Esophagus muscularis mucosa (tissue), 4 donors: ENCODE measurements around the gene API5. TPM values are rescaled to one million over a fixed set of nuclear protein-coding genes. Genes with fewer than 3 reads are reported as not detected.

Source experiments
- DNase-seq: peaks from one replicate; pipeline ENCODE4 v3.0.0-alpha.2; 2017; ENCODE audit errors: extremely low spot score
- H3K27ac ChIP-seq, 4 donors: fragments of 200-600 bp; sonication (generic); replicated peaks in 1 of 4; 1 replicate in 3 of 4; 2 replicates in 1 of 4; pipeline ENCODE4 v1.5.1; 2016 to 2019; ENCODE audit warnings: mild to moderate bottlenecking in 1 of 4
- H3K27me3 ChIP-seq, 4 donors: fragments of 200-600 bp; sonication (generic); one replicate each; pipeline versions ENCODE4 v1.5.1 to v1.6.0; 2016 to 2019
- H3K36me3 ChIP-seq, 4 donors: fragments of 200-600 bp; sonication (generic); one replicate each; pipeline ENCODE4 v1.5.1; 2016 to 2019
- H3K4me1 ChIP-seq, 4 donors: fragments of 200-600 bp; sonication (generic); one replicate each; pipeline ENCODE4 v1.5.1; 2016 to 2019
- H3K4me3 ChIP-seq, 4 donors: fragments of 200-600 bp; sonication (generic); 1 replicate in 2 of 4; 2 replicates in 2 of 4; pipeline ENCODE4 v1.5.1; 2016 to 2019; ENCODE audit warnings: mild to moderate bottlenecking in 4 of 4, moderate library complexity in 1 of 4
- H3K9me3 ChIP-seq, 4 donors: fragments of 200-600 bp; sonication (generic); 1 replicate in 3 of 4; 2 replicates in 1 of 4; pipeline ENCODE4 v1.5.1; 2016 to 2019
- CTCF ChIP-seq, 3 experiments: fragments of 200-600 bp in 2 of 3; fragments of 450-650 bp in 1 of 3; sonication (generic) in 2 of 3; IDR thresholded peaks; one replicate each; pipeline ENCODE4 v1.5.1; 2017 to 2019; ENCODE audit warnings: antibody characterized with exemption in 3 of 3, mild to moderate bottlenecking in 2 of 3, moderate library complexity in 1 of 3
- EP300 ChIP-seq: sonication (generic); formaldehyde crosslinking; IDR thresholded peaks from one replicate; pipeline ENCODE4 v1.6.1; 2017; ENCODE audit warnings: antibody characterized with exemption
- POLR2A ChIP-seq: fragments of 450-650 bp; IDR thresholded peaks from one replicate; pipeline ENCODE4 v1.6.1; 2017; ENCODE audit warnings: antibody characterized with exemption, moderate library complexity, mild to moderate bottlenecking, low read depth
- POLR2AphosphoS5 ChIP-seq, 2 donors: sonication (generic); formaldehyde crosslinking; IDR thresholded peaks; one replicate each; pipeline ENCODE4 v1.6.1; 2017; ENCODE audit warnings: antibody characterized with exemption in 2 of 2
- WGBS: methylation state at CpG from one replicate; pipeline ENCODE4 v1.1.5; 2018; 5-methylcytosine and 5-hydroxymethylcytosine counted together
- intact Hi-C: fragments of 100-400 bp; cut with DNase I; formaldehyde crosslinking; loops from one replicate; pipeline ENCODE4 v1.15.1; 2023
- total RNA-seq, 4 donors: library from RNA; depleted of rRNA; stranded (reverse); fragments of >200 nt; gene quantifications; one replicate each; pipeline versions ENCODE4 v1.1.0 to v1.2.1, GENCODE V29; 2016

Gene API5
- total RNA-seq = 100 to 1,000 TPM in 1 of 4 donors, 10 to 100 TPM in 3; 84.4 to 105 (median 91.9) TPM

- TF ChIP-seq EP300 = no peak
- TF ChIP-seq POLR2A = peak; percentile 42
- peak; percentile 75 to 85 (median 84) for TF ChIP-seq CTCF (IDR thresholded peaks at IDR 0.05)
- TF ChIP-seq POLR2AphosphoS5 (IDR thresholded peaks at IDR 0.05) = peak; percentile 88 to 89
- Histone ChIP-seq H3K4me1 (peaks cover 15 to 46% (median 33%) of the 10 kb centered on the region in 4 donors), H3K4me3 (peak within 1 kb of the TSS; percentile 60 to 89 (median 78)), H3K27me3 (no peaks in the 10 kb centered on the region), H3K9me3 (no peaks in the 10 kb centered on the region), H3K27ac (peak within 1 kb of the TSS; percentile 81 to 88 (median 86)), H3K36me3 (no peaks in the 10 kb centered on the region)
- whole genome bisulfite sequencing = 0% methylated on average over 15 of the region's 60 CpGs
- intact Hi-C loops = loop anchor here (5.0 kb wide), 1 partner anchor 45 kb away; the partner anchor contains the start of gene TTC17
- peak; percentile 97 for DNase-seq
Observed at GRCh38 chr11:43311791-43312607, at the start of gene API5. Gene API5, plus strand, starts transcription at chr11:43311996. Its CDS starts 132 bp downstream, at chr11:43312128.

GRCh38 chr11:43267856-43268580 lies 43.8 kb upstream of the API5 start:
- Histone ChIP-seq H3K4me3 (peak overlapping the region in 1 of 4 donors; percentile 8), H3K9me3 (no peaks in the 10 kb centered on the region), H3K36me3 (no peaks in the 10 kb centered on the region), H3K27ac (no peak overlapping the region), H3K27me3 (peaks cover 0 to 6% (median 0%) of the 10 kb centered on the region in 4 donors), H3K4me1 (peaks cover 0 to 20% (median 10%) of the 10 kb centered on the region in 4 donors)
- WGBS = 69% methylated on average over 10 of the region's 10 CpGs
- DNase-seq = no peak
- intact Hi-C loops = no loop called here
- TF ChIP-seq POLR2AphosphoS5 (IDR thresholded peaks at IDR 0.05) (no peak), EP300 (no peak), POLR2A (no peak), CTCF (IDR thresholded peaks at IDR 0.05) (no peak)

- H3K9me3 ChIP-seq = no peaks in the 10 kb centered on the region
- TF ChIP-seq POLR2AphosphoS5 (IDR thresholded peaks at IDR 0.05) (no peak), CTCF (IDR thresholded peaks at IDR 0.05) (no peak), EP300 (no peak), POLR2A (no peak)
- no peaks in the 10 kb centered on the region for H3K36me3 ChIP-seq
- peaks cover 0 to 6% (median 0%) of the 10 kb centered on the region in 4 donors for H3K27me3 ChIP-seq
- no peak overlapping the region for H3K4me3 ChIP-seq
- no peak overlapping the region for H3K27ac ChIP-seq
- peaks cover 0 to 20% (median 10%) of the 10 kb centered on the region in 4 donors for H3K4me1 ChIP-seq
- WGBS = 26% methylated on average over 2 of the region's 2 CpGs
- intact Hi-C loops = no loop called here
- DNase-seq = no peak
Observed at GRCh38 chr11:43268786-43269185, 43.0 kb upstream of the API5 start.

- WGBS = 31% methylated on average over 15 of the region's 15 CpGs
- H3K4me1 ChIP-seq = peaks cover 0 to 20% (median 10%) of the 10 kb centered on the region in 4 donors
Observed at GRCh38 chr11:43269254-43269918, 42.4 kb upstream of the API5 start.

More at GRCh38 chr11:43269254-43269918, 42.4 kb upstream of the API5 start:
- Histone ChIP-seq H3K9me3 (no peaks in the 10 kb centered on the region), H3K27ac (no peak overlapping the region), H3K4me3 (no peak overlapping the region), H3K36me3 (no peaks in the 10 kb centered on the region), H3K27me3 (peaks cover 0 to 6% (median 0%) of the 10 kb centered on the region in 4 donors)
- DNase-seq = no peak
- intact Hi-C loops = no loop called here
- no peak for TF ChIP-seq POLR2A
- TF ChIP-seq POLR2AphosphoS5 (IDR thresholded peaks at IDR 0.05) = no peak
- TF ChIP-seq CTCF (IDR thresholded peaks at IDR 0.05) = no peak
- no peak for TF ChIP-seq EP300
